Measurements from ENCODE around the gene ARRDC3. TPM values are rescaled to one million over a fixed set of nuclear protein-coding genes. Genes with fewer than 3 reads are reported as not detected.

The ARRDC3 gene
- total RNA-seq, 1 experiment from 2014 or later: 45.4 TPM

DNA sequence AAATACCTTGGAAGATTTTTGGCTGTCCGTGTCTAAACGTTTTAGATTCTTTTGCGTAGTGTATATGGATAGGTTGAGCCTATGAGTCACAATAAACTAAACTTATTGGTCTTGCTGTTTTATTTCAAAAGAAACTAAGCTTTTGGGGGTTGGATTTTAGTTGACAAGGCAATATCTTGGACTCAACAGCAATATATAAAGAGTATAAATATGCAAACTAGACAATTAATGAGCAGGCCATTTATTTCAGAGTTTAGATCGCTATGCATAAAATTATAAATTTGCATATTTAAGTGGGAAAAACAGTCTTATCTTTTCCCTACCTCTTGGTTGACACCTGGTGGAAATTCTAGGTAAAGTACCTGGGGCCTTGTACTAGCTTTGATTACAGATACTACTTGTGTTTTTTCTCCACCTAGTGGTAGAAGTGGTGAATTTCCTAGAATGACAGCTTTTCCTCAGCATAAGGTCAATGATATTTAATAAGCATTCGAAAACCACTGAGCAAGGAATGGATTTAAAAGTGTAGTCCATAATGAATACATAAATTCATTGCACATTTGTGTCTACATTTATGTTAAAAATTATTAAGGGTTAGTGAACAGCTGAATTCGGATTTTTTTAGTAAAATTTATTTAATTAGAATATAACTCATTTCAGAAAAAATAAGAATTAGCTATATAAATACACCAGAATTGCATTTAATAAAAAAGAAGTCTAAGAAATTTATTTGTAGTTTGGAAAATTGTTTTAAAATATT, 1.7 kb upstream of the ARRDC3 start:
- peak; percentile 92 for DNase-seq (ENCODE audit: low read depth)

- DNase-seq (ENCODE audit: low read depth): no peak
These were observed 811 bp upstream of the ARRDC3 start for GRCh38 chr5:91383956-91384300.

DNA sequence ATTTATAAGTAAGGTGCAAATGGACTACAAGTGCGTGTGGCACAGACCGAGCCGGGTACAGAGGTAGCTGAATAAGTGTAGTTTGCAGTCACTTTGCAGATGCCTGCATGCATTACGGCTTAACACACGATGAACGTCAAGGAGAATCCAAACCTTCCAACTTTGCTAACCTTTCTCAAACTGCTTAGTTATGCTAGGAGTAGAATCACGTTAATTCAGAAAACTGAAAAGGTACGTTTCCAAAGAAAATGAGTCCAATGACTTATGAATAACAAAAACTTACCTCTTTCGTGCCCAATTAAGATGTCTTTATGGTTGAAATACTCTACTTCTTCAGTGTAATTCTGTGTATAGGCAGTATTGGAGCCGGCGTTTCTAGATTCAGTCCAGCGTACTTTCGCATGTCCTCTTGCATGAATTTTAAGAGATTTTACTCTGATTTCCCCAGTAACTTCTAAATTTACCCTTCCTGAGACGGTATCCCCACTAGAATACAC, 539 bp downstream of the ARRDC3 start:
- DNase-seq (ENCODE audit: low read depth): peak; percentile 57

GRCh38 chr5:91381774-91382359, 1.2 kb downstream of the ARRDC3 start:
- DNase-seq (ENCODE audit: low read depth): peak; percentile 94

DNA sequence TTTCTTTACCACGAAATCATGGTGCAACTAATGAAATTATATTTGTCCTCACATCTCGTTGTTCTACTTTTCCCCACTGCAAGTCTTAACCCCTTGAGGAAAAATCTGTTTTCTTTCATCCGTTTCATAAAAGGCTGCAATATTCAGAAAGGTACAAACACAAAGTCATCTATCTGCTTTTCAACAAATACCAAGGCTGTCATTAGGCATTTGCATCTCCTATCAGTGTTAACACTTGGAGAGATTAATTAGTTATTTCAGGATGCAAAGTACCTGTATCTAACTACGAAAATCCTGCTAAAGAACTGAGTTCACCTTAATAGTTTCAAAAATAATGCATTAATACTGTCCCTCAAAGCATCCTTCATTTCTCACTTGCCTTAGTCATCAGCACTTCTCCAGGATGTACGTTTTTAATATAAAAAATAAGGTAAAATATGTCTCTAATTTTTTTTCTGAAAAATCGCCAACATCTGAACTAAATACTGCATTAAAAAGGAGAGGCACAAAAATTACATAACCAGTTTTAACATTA, 1.8 kb downstream of the ARRDC3 start:
- no peak for DNase-seq (ENCODE audit: low read depth)

- DNase-seq (ENCODE audit: low read depth): peak; percentile 97
These were observed 2.5 kb downstream of the ARRDC3 start for GRCh38 chr5:91380491-91381238.

GRCh38 chr5:91379914-91380490, 3.1 kb downstream of the ARRDC3 start:
- DNase-seq (ENCODE audit: low read depth): peak; percentile 94

DNA sequence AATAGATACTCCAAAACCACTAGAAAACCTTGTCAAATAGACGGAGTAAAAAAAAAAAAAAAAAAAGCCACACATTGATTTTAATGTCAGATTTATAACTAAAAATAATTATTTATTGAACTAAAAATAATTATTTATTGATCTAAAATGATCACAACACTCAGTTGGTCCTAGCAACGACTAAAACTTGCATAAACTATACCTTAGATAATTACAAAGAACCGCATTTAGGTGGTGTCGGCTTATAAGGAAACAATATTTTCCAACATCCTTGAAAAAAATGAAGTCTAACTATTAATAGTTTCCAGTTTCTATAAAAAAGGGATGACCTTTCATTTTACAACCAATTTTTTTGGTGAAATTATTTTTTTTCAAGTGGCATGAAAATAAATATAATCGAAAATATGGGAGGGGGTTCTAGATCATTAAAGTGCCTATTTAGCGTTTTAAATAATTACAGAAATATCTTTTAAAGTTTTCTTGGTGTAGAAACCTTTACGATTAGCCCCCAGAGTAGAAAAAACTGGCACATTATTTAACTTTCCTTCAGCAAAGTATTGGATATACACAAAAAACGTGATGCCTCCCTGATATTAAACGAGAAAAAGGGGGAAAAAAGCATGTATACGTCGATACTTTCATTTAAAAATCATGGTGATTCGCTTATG, 3.7 kb downstream of the ARRDC3 start:
- DNase-seq (ENCODE audit: low read depth): no peak

- peak; percentile 41 for DNase-seq (ENCODE audit: low read depth)
These were observed 4.3 kb downstream of the ARRDC3 start for GRCh38 chr5:91378752-91379211.

- no peak for DNase-seq (ENCODE audit: low read depth)
These were observed 8.1 kb downstream of the ARRDC3 start for GRCh38 chr5:91374893-91375520.

DNA sequence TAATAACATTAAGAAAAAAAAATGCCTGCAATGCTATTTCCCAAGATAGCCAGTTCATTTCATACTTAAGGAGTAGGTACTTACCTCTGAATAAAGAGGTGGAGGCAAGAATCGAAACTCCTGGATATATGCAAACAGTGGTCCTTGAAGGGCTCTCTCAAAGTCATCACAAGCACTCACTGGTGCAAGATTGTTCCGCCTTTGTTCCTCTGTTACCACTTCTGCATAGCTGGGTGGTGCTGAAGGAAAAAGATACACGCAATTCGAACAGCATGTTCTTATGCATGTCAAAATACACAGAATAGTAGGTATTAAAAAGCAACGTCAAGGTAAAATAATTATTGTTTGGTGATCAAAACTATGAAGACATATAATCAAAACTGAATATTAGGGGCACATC, 9.5 kb downstream of the ARRDC3 start:
- no peak for DNase-seq (ENCODE audit: low read depth)

- DNase-seq (ENCODE audit: low read depth): no peak
These were observed 10.1 kb downstream of the ARRDC3 start for GRCh38 chr5:91373006-91373405.

DNA sequence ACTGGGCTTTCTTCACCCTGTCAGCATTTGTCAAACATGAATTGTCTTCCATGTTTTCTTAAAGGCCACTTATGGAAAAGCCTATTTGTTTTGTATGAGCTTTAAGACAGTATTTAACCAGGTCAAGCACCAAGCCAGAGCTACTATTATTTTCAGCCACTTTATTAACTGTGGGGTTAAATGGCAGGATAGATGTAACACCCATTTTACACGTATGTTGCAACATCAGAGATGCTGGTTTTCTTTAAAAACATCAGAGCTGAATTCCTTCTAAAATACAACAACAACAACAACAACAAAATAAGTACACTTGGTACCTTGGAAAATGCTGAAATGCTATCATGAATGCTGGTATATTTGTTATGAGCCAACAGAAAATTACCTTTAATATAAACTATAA, 13.6 kb downstream of the ARRDC3 start:
- no peak for DNase-seq (ENCODE audit: low read depth)

DNA sequence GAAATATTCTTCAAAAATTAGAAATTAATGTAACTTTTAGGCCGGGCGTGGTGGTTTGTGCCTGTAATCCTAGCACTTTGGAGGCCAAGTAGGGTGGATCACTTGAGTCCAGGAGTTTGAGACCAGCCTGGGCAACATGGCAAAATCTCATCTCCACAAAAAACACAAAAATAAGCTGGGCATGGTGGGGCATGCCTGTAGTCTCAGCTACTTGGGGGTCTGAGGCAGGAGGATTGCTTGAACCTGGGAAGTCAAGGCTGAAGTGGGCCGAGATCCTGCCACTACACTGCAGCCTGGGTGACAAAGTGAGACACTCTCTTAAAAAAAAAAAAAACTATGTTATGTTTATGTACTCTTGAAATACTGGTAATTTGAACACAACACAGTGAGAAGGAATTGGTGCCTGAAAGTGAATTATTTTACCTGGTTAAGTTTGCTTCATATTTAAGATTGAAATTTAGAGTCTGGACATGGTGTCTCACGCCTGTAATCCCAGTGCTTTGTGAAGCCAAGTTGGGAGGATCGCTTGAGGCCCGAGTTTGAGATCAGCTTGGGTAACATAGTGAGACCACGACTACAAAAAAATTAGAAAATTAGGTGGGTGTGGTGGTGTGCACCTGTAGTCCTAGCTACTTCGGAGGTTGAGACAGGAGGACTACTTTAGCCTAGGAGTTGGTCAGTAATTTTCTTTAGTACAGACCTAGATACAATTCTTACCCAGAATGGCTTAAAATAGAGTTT, 15.0 kb downstream of the ARRDC3 start:
- DNase-seq (ENCODE audit: low read depth): no peak

DNA sequence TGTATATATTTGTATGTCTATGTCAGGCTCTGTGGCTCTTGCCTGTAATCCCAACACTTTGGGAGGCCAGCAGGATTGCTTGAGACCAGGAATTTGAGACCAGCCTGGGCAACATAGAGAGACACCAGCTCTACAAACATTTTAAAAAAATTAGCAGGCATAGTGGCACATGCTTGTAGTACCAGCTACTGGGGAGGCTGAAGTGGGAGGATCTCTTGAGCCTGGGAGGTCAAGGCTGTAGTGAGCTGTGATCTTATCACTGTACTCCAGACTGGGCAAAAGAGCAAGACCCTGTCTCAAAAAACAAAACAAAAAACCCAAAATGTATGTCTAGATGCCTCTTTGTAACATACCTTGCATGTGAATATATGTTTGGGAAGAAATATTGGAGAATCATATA, 15.8 kb downstream of the ARRDC3 start:
- DNase-seq (ENCODE audit: low read depth): no peak

DNA sequence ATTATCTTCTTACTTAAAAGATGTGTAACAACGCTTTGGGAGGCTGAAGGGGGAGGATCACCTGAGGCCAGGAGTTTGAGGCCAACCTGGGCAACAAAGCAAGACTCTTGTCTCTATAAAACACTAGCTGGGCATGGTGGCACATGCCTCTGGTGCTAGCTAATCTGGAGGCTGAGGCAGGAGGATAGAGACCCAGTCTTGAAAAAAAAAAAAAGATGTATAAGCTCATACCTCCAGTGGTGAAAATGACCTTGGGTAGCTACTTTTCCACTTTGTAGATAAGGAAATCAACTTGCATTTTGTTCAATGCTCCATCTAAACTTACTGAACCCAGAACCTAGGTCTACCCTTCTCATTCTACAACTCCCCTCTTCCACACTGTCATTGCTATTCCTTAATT, 16.6 kb downstream of the ARRDC3 start:
- no peak for DNase-seq (ENCODE audit: low read depth)

DNA sequence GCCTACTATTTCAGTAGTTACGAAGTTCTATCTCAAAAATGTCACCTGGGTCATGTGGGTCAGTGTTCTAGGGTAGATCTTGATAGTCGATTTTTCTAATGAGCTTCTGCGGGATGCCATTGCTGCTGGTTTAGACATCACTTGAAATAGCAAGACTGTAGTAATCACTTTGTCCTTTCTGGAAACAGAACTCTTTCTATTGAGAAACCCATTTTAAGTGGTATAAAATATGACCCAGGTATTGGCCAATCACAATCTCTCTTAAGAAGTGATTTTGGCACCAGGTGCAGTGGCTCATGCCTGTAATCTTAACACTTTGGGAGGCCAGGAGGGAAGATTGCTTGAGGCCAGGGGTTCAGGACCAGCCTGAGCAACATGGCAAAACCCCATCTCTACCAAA, 17.6 kb downstream of the ARRDC3 start:
- no peak for DNase-seq (ENCODE audit: low read depth)

DNA sequence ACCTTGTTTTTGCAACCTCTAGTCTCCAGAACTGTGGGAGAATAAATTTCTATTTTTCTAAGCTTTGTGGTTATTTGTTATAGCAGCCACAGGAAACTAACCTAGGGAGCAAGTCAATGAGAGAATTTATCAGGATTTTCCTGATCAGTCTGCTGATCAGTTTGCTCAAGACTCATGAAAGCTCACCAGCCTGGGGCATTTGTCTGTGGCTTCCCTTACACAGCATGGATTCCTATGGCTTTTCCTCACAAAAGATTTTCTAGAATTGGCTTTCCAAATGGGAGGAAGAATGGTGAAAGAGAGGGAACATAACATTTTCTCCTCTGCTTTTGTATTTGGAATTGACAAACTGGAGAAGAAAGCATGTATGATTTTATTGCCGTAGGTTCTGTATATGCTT, 20.2 kb downstream of the ARRDC3 start:
- DNase-seq (ENCODE audit: low read depth): no peak

DNA sequence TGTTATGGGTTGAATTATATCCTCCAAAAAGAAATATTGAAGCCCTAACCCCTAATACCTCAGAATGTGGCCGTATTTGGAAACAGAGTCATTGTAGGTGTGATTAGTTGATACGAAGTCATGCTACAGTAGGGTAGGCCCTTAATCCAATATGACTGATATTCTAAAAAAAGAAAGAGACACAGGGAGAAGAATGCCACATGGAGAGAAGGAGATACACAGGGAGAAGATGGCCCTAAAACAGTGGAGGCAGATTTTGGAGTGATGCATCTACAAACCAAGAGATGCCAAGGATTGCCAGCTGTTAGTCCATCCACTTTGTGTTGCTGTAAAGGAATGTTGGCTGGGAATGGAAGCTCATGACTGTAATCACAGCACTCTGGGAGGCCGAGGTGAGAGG, 21.3 kb downstream of the ARRDC3 start:
- DNase-seq (ENCODE audit: low read depth): no peak

- peak; percentile 73 for DNase-seq (ENCODE audit: low read depth)
These were observed 21.9 kb downstream of the ARRDC3 start for GRCh38 chr5:91361055-91361701.

All from LHCN-M2 (cell line).